HG03575 (cell line): ENCODE data around the gene CARMIL1.

ENCODE experiments used
- ATAC-seq: cut with Tn5 transposase; IDR thresholded peaks from one replicate; pipeline ENCODE4 v1.9.1; 2021; ENCODE audit not compliant: unreplicated experiment, insufficient number of reproducible peaks, low FRiP score; ENCODE audit errors: extremely low read depth

The CARMIL1 gene

GRCh38 chr6:25327432-25327831 lies 48.3 kb downstream of the CARMIL1 start:
- no peak for ATAC-seq

GRCh38 chr6:25329161-25329817 lies 50.1 kb downstream of the CARMIL1 start:
- no peak for ATAC-seq

- no peak for ATAC-seq
Measured at GRCh38 chr6:25329982-25330381, 50.8 kb downstream of the CARMIL1 start.

GRCh38 chr6:25330796-25331685 lies 51.9 kb downstream of the CARMIL1 start:
- no peak for ATAC-seq

GRCh38 chr6:25332165-25332564 lies 53.0 kb downstream of the CARMIL1 start:
- ATAC-seq: no peak

GRCh38 chr6:25332655-25333071 lies 53.5 kb downstream of the CARMIL1 start:
- ATAC-seq: no peak

- ATAC-seq: no peak
Measured at GRCh38 chr6:25333471-25333870, 54.3 kb downstream of the CARMIL1 start.

- no peak for ATAC-seq
Measured at GRCh38 chr6:25334793-25335192, 55.6 kb downstream of the CARMIL1 start.

- ATAC-seq: no peak
Measured at GRCh38 chr6:25336996-25337395, 57.8 kb downstream of the CARMIL1 start.

- ATAC-seq: no peak
Measured at GRCh38 chr6:25337431-25337830, 58.3 kb downstream of the CARMIL1 start.

GRCh38 chr6:25340431-25341202 lies 61.4 kb downstream of the CARMIL1 start:
- no peak for ATAC-seq

- no peak for ATAC-seq
Measured at GRCh38 chr6:25341203-25341552, 62.0 kb downstream of the CARMIL1 start.

GRCh38 chr6:25341923-25342619 lies 62.9 kb downstream of the CARMIL1 start:
- ATAC-seq: no peak

GRCh38 chr6:25342802-25343201 lies 63.6 kb downstream of the CARMIL1 start:
- ATAC-seq: no peak

- no peak for ATAC-seq
Measured at GRCh38 chr6:25343984-25344383, 64.8 kb downstream of the CARMIL1 start.

GRCh38 chr6:25344827-25345226 lies 65.7 kb downstream of the CARMIL1 start:
- no peak for ATAC-seq

- ATAC-seq: no peak
Measured at GRCh38 chr6:25346064-25346463, 66.9 kb downstream of the CARMIL1 start.

GRCh38 chr6:25350573-25350972 lies 71.4 kb downstream of the CARMIL1 start:
- ATAC-seq: no peak

- ATAC-seq: no peak
Measured at GRCh38 chr6:25351485-25351884, 72.3 kb downstream of the CARMIL1 start.
